CD8-positive, alpha-beta memory T cell (primary cell): ENCODE results near the gene RITA1. TPM values are rescaled to one million over a fixed set of nuclear protein-coding genes. Genes with fewer than 3 reads are reported as not detected.

Experiments
- CTCF ChIA-PET: fragments of 350-600 bp; sonication (Branson Sonifier 250); formaldehyde crosslinking; loops from one replicate; lab custom pipeline; 2021; ENCODE audit warnings: antibody characterized with exemption; lab: Charles Lee
- POLR2A ChIA-PET: fragments of 350-600 bp; sonication (Branson Sonifier 250); formaldehyde crosslinking; loops from one replicate; lab custom pipeline; 2021; ENCODE audit warnings: antibody characterized with exemption; lab: Charles Lee
- DNase-seq, 5 donors: peaks; one replicate each; pipeline versions ENCODE4 v3.0.0 to v3.0.0-alpha.2; 2020 to 2022; ENCODE audit warnings: mixed read lengths in 1 of 5
- H3K27ac ChIP-seq: one replicate; pipeline ENCODE4 v1.7.0; 2013; ENCODE audit warnings: low read depth, mild to moderate bottlenecking, low read length, moderate library complexity
- H3K27me3 ChIP-seq: 2 replicates; pipeline ENCODE4 v1.7.0; 2013; ENCODE audit warnings: low read length, mild to moderate bottlenecking; ENCODE audit not compliant: insufficient read depth, poor library complexity, severe bottlenecking
- H3K36me3 ChIP-seq: 2 replicates; pipeline ENCODE4 v1.7.0; 2013; ENCODE audit warnings: mild to moderate bottlenecking, low read length, moderate library complexity; ENCODE audit not compliant: insufficient read depth
- H3K4me1 ChIP-seq: 2 replicates; pipeline ENCODE4 v1.7.0; 2013; ENCODE audit warnings: mild to moderate bottlenecking, low read length, moderate library complexity; ENCODE audit not compliant: insufficient read depth
- H3K4me3 ChIP-seq: 2 replicates; pipeline ENCODE4 v1.7.0; 2013; ENCODE audit warnings: mild to moderate bottlenecking, low read length
- H3K9me3 ChIP-seq: 2 replicates; pipeline ENCODE4 v1.7.0; 2013; ENCODE audit warnings: mild to moderate bottlenecking, low read length
- H3K27ac Mint-ChIP-seq, 8 donors: one replicate each; pipeline ENCODE4 v1.8.0; 2020 to 2021; ENCODE audit warnings: mixed read lengths in 8 of 8, mild to moderate bottlenecking in 6 of 8, inconsistent platforms in 3 of 8, moderate library complexity in 3 of 8
- H3K27me3 Mint-ChIP-seq, 2 donors: one replicate each; pipeline ENCODE4 v1.8.0; 2020 to 2021; ENCODE audit warnings: mixed read lengths in 2 of 2, mild to moderate bottlenecking in 1 of 2, moderate library complexity in 1 of 2
- H3K36me3 Mint-ChIP-seq, 3 donors: one replicate each; pipeline ENCODE4 v1.8.0; 2020 to 2021; ENCODE audit warnings: mixed read lengths in 3 of 3, inconsistent platforms in 1 of 3, mild to moderate bottlenecking in 1 of 3
- H3K4me1 Mint-ChIP-seq, 3 donors: one replicate each; pipeline ENCODE4 v1.8.0; 2020 to 2021; ENCODE audit warnings: mixed read lengths in 3 of 3, inconsistent platforms in 1 of 3, mild to moderate bottlenecking in 1 of 3
- H3K4me3 Mint-ChIP-seq, 7 donors: one replicate each; pipeline ENCODE4 v1.8.0; 2020 to 2021; ENCODE audit warnings: mixed read lengths in 7 of 7, mild to moderate bottlenecking in 6 of 7, moderate library complexity in 4 of 7, inconsistent platforms in 2 of 7
- H3K9me3 Mint-ChIP-seq, 5 donors: one replicate each; pipeline ENCODE4 v1.8.0; 2020 to 2022; ENCODE audit warnings: mixed read lengths in 5 of 5, mild to moderate bottlenecking in 3 of 5, moderate library complexity in 2 of 5, inconsistent platforms in 1 of 5
- polyA plus RNA-seq: library from polyadenylated mRNA; unstranded; fragments of 300-500 nt; fragmentation: Illumina TruSeq; gene quantifications from one replicate; pipeline ENCODE4 v1.2.3, GENCODE V29; 2021
- total RNA-seq, 2 experiments: library from RNA; stranded (reverse); gene quantifications; one replicate each; pipeline ENCODE4 v1.2.3, GENCODE V29; 2021

The RITA1 gene
- total and polyA plus RNA-seq, 3 experiments from 2014 or later, result 21.1 to 27.4 (median 22.5) TPM

DNA sequence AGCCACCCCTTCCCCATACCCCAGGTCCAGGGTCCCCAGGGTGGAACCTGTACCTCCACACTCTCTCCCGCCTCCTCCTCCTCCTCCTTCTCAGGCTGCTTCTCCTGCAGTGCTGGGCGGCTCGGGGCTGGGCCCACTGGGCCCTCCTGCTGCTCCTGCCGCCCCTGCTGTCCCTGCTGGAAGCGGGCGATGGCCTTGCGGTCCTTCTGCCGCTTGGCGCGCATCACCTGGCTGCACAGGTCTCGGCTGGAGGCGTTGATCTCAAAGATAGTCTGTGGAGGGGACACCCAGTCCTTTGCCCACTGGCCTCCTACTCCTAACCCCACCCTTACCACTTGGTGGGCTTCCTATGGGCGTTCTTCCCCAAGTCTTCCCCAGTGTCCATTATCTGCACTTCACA is 21.5 kb upstream of the RITA1 start:
- ChIA-PET POLR2A (no interaction called here), CTCF (interaction anchor here (0.6 to 2.6 kb wide), 2 partner anchors 10 to 26 kb away, joined by 4 to 17 read pairs; no protein-coding TSS in a partner anchor)
- no peaks in the 10 kb centered on the region for H3K9me3 Mint-ChIP-seq
- no peak for DNase-seq
- H3K27ac Mint-ChIP-seq, result peak overlapping the region in 1 of 8 donors; percentile 73
- no peaks in the 10 kb centered on the region for H3K27me3 Mint-ChIP-seq
- no peaks in the 10 kb centered on the region for H3K4me1 Mint-ChIP-seq
- peaks cover 8 to 92% (median 9%) of the 10 kb centered on the region in 3 donors for H3K36me3 Mint-ChIP-seq
- Histone ChIP-seq H3K27me3 (no peaks in the 10 kb centered on the region), H3K9me3 (no peaks in the 10 kb centered on the region), H3K36me3 (peaks cover 58% of the 10 kb centered on the region), H3K4me1 (no peaks in the 10 kb centered on the region), H3K4me3 (no peak overlapping the region), H3K27ac (no peak overlapping the region)
- H3K4me3 Mint-ChIP-seq, result peak overlapping the region in 1 of 7 donors; percentile 40

DNA sequence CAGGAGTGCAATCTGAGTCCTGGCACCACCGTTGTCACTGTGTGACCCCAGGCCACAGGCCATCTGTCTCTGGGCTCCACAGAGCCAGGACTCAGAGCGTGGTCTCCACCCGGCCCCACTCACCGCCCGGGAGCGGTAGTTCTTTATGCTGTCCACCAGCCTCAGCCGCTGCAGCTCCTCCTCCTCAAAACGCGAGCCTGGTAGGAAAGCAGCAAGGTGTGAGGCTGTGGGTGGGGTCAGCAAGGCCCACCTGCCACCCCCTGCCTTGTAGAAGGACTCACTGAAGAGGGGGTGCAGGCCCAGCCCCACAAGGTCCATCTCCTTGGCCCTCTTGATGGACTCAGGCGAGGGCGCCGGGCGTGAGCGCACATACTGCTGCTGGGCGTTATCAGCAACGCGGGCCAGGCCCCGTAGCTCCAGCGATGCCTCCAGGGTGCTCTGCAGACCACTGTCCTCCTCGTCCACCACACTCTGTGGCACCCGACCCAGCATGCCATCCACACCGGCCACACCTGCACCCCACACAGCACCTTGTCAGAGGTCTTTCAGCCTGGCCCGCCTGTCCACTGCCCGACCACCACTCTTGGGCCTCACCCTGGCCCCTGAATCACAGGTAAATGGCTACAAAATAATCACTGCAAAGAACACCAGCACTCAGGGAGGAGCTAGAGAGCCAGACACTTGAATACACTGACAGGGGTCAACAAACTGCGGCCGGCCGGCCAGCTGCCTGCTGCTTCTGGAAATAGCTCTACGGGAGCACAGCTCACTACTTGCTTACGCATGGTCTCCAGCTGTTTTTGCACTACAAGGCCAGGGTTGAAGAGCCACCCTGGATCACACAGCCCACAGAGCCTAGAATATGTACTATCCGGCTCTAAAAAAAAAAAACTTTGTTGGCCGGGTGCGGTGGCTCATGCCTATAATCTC is 19.7 kb upstream of the RITA1 start:
- Mint-ChIP-seq H3K27me3 (no peaks in the 10 kb centered on the region), H3K36me3 (peaks cover 12 to 90% (median 12%) of the 10 kb centered on the region in 3 donors), H3K27ac (peak overlapping the region in 1 of 8 donors; percentile 21), H3K9me3 (no peaks in the 10 kb centered on the region), H3K4me3 (no peak overlapping the region), H3K4me1 (no peaks in the 10 kb centered on the region)
- Histone ChIP-seq H3K27ac (no peak overlapping the region), H3K4me1 (no peaks in the 10 kb centered on the region), H3K27me3 (no peaks in the 10 kb centered on the region), H3K9me3 (no peaks in the 10 kb centered on the region), H3K36me3 (peaks cover 54% of the 10 kb centered on the region), H3K4me3 (no peak overlapping the region)
- DNase-seq, result no peak
- ChIA-PET CTCF (interaction anchor here (0.9 to 2.6 kb wide), 3 partner anchors 9 to 117 kb away, joined by 4 to 17 read pairs (median 8); no protein-coding TSS in a partner anchor), POLR2A (interaction anchor here (0.6 kb wide), 1 partner anchor 13 kb away, joined by 4 read pairs; no protein-coding TSS in a partner anchor)

- Histone ChIP-seq H3K27me3 (no peaks in the 10 kb centered on the region), H3K4me3 (no peak overlapping the region), H3K4me1 (no peaks in the 10 kb centered on the region), H3K36me3 (peaks cover 66% of the 10 kb centered on the region), H3K27ac (no peak overlapping the region), H3K9me3 (no peaks in the 10 kb centered on the region)
- ChIA-PET CTCF (no interaction called here), POLR2A (no interaction called here)
- peaks cover 0 to 1% (median 0%) of the 10 kb centered on the region in 3 donors for H3K4me1 Mint-ChIP-seq
- H3K36me3 Mint-ChIP-seq, result peaks cover 21 to 95% (median 23%) of the 10 kb centered on the region in 3 donors
- no peak overlapping the region for H3K4me3 Mint-ChIP-seq
- peak overlapping the region in 1 of 8 donors; percentile 43 for H3K27ac Mint-ChIP-seq
- no peak for DNase-seq
- H3K27me3 Mint-ChIP-seq, result no peaks in the 10 kb centered on the region
- no peaks in the 10 kb centered on the region for H3K9me3 Mint-ChIP-seq
Observed at GRCh38 chr12:113167868-113168267, 17.7 kb upstream of the RITA1 start.

DNA sequence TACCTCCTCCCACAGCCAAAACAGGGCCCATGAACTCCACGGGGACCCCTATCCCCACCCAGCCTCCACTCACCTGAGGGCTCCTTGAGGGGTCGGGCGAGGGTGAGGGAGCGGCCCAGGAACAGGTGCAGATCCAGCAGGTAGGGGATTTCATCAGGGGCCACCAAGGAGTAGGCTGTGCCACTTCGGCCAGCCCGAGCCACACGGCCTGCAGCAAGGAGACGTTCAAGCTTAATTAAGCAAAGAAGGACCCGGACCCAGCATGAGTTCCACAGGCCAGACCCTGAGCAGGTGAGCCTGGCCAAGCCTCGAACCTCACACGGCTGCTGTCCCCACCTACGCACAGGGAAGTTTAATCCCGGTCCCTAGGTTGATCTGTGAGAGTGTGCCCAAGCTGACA is 15.8 kb upstream of the RITA1 start:
- CTCF ChIA-PET, result no interaction called here

DNA sequence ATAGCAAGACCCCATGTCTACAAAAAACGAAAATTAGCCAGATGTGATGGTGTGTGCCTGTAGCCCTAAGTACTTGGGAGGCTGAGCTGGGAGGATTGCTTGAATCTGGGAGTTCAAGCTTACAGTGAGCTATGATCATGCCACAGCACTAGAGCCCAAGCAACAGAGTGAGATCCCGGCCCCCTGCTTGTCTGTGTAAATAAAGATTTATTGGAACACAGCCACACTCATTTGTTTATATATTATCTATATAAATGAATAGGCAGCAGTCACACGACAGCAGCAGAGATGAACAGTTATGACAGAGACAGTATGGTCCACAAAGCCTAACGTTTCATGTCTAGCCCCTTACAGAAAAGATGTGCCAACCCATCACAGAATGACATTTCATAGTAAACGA is 15.1 kb upstream of the RITA1 start:
- peaks cover 59% of the 10 kb centered on the region for H3K36me3 ChIP-seq
- H3K4me3 ChIP-seq, result no peak overlapping the region
- H3K4me1 Mint-ChIP-seq, result peaks cover 3 to 6% (median 4%) of the 10 kb centered on the region in 3 donors
- no peaks in the 10 kb centered on the region for H3K9me3 ChIP-seq
- DNase-seq, result no peak
- no peaks in the 10 kb centered on the region for H3K27me3 ChIP-seq
- no peak overlapping the region for H3K27ac ChIP-seq
- H3K36me3 Mint-ChIP-seq, result peaks cover 26 to 89% (median 29%) of the 10 kb centered on the region in 3 donors
- peak overlapping the region in 1 of 8 donors; percentile 26 for H3K27ac Mint-ChIP-seq
- ChIA-PET POLR2A (no interaction called here), CTCF (no interaction called here)
- H3K4me3 Mint-ChIP-seq, result no peak overlapping the region
- H3K27me3 Mint-ChIP-seq, result no peaks in the 10 kb centered on the region
- H3K4me1 ChIP-seq, result no peaks in the 10 kb centered on the region
- no peaks in the 10 kb centered on the region for H3K9me3 Mint-ChIP-seq

More for the DNA sequence above, 15.8 kb upstream of the RITA1 start:
- Histone ChIP-seq H3K4me1 (no peaks in the 10 kb centered on the region), H3K27me3 (no peaks in the 10 kb centered on the region), H3K9me3 (no peaks in the 10 kb centered on the region), H3K4me3 (no peak overlapping the region), H3K27ac (no peak overlapping the region), H3K36me3 (peaks cover 66% of the 10 kb centered on the region)
- POLR2A ChIA-PET, result no interaction called here
- H3K4me3 Mint-ChIP-seq, result no peak overlapping the region
- peaks cover 24 to 90% (median 26%) of the 10 kb centered on the region in 3 donors for H3K36me3 Mint-ChIP-seq
- no peak for DNase-seq
- H3K4me1 Mint-ChIP-seq, result peaks cover 3 to 4% (median 3%) of the 10 kb centered on the region in 3 donors
- H3K27me3 Mint-ChIP-seq, result no peaks in the 10 kb centered on the region
- H3K27ac Mint-ChIP-seq, result no peak overlapping the region
- H3K9me3 Mint-ChIP-seq, result no peaks in the 10 kb centered on the region

DNA sequence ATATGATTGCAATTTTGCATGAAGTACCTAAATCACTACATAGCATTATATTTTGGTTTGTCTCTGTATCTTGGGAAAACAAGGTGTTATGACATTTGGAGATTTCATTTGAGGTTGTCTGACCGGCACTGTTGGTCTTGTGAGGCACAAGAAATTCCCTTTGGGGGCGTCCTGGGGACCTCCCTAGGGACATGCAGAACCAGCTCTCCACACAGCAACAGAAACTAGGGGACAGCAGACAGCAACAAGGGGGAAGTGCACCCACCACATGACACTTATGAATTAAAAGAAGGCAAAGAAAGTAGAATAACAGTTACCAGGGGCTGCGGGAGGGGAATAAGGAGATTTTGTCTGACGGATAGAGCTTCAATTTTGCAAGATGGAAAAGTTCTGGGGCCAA is 14.6 kb upstream of the RITA1 start:
- H3K27ac Mint-ChIP-seq, result no peak overlapping the region
- Histone ChIP-seq H3K4me1 (no peaks in the 10 kb centered on the region), H3K9me3 (no peaks in the 10 kb centered on the region), H3K36me3 (peaks cover 57% of the 10 kb centered on the region), H3K4me3 (no peak overlapping the region), H3K27ac (no peak overlapping the region), H3K27me3 (no peaks in the 10 kb centered on the region)
- no peak for DNase-seq
- peaks cover 24 to 87% (median 27%) of the 10 kb centered on the region in 3 donors for H3K36me3 Mint-ChIP-seq
- no peaks in the 10 kb centered on the region for H3K9me3 Mint-ChIP-seq
- ChIA-PET POLR2A (no interaction called here), CTCF (interaction anchor here (1.7 kb wide), 1 partner anchor 270 kb away, joined by 4 read pairs; no protein-coding TSS in a partner anchor)
- peaks cover 3 to 6% (median 4%) of the 10 kb centered on the region in 3 donors for H3K4me1 Mint-ChIP-seq
- no peak overlapping the region for H3K4me3 Mint-ChIP-seq
- H3K27me3 Mint-ChIP-seq, result no peaks in the 10 kb centered on the region

GRCh38 chr12:113171543-113171942 is 14.0 kb upstream of the RITA1 start:
- no peak overlapping the region for H3K4me3 ChIP-seq
- H3K27ac ChIP-seq, result no peak overlapping the region
- no peak for DNase-seq
- Mint-ChIP-seq H3K9me3 (no peaks in the 10 kb centered on the region), H3K27ac (no peak overlapping the region), H3K4me1 (peaks cover 3 to 6% (median 4%) of the 10 kb centered on the region in 3 donors), H3K4me3 (no peak overlapping the region), H3K27me3 (no peaks in the 10 kb centered on the region), H3K36me3 (peaks cover 22 to 87% (median 25%) of the 10 kb centered on the region in 3 donors)
- CTCF ChIA-PET, result interaction anchor here (0.9 to 4.1 kb wide), 5 partner anchors 18 to 271 kb away, joined by 3 to 26 read pairs (median 7); no protein-coding TSS in a partner anchor
- H3K27me3 ChIP-seq, result no peaks in the 10 kb centered on the region
- H3K9me3 ChIP-seq, result no peaks in the 10 kb centered on the region
- H3K36me3 ChIP-seq, result peaks cover 54% of the 10 kb centered on the region
- POLR2A ChIA-PET, result interaction anchor here (0.7 kb wide), 1 partner anchor 99 kb away, joined by 7 read pairs; no protein-coding TSS in a partner anchor
- H3K4me1 ChIP-seq, result no peaks in the 10 kb centered on the region
